Natural killer cell (primary cell): ENCODE measurements around the gene COL27A1. TPM values are rescaled to one million over a fixed set of nuclear protein-coding genes. Genes with fewer than 3 reads are reported as not detected.
A peak's percentile ranks its signal among the peaks of the same experiment; 100 is the strongest.

Experiments
- ATAC-seq, 3 donors: fragments of 150-1000 bp in 2 of 3; fragments of 200-7000 bp in 1 of 3; cut with Tn5 transposase; 1 replicate in 1 of 3; 2 replicates in 2 of 3; pipeline ENCODE4 v1.10.0; 2021; ENCODE audit warnings: mild to moderate bottlenecking in 2 of 3, moderate library complexity in 2 of 3
- DNase-seq, 2 donors: peaks; one replicate each; pipeline versions ENCODE4 v3.0.0 to v3.0.0-alpha.2; 2013 to 2021; ENCODE audit warnings: mixed read lengths in 1 of 2
- H3K27ac ChIP-seq: one replicate; pipeline ENCODE4 v1.5.1; 2013; ENCODE audit warnings: mild to moderate bottlenecking, low read length
- H3K27me3 ChIP-seq: one replicate; pipeline ENCODE4 v1.6.1; 2013; ENCODE audit warnings: low read length; ENCODE audit not compliant: control insufficient read depth, insufficient read depth
- H3K36me3 ChIP-seq: one replicate; pipeline ENCODE4 v1.6.1; 2013; ENCODE audit warnings: low read length; ENCODE audit not compliant: control insufficient read depth, insufficient read depth
- H3K4me1 ChIP-seq: one replicate; pipeline ENCODE4 v1.6.1; 2013; ENCODE audit warnings: low read length; ENCODE audit not compliant: control insufficient read depth, insufficient read depth
- H3K4me3 ChIP-seq: one replicate; pipeline ENCODE4 v1.5.1; 2013; ENCODE audit warnings: low read length
- H3K9me3 ChIP-seq: one replicate; pipeline ENCODE4 v1.6.1; 2013; ENCODE audit warnings: low read length; ENCODE audit not compliant: control insufficient read depth, insufficient read depth
- H3K27ac Mint-ChIP-seq, 2 donors: one replicate each; pipeline ENCODE4 v1.8.0; 2022; ENCODE audit warnings: mild to moderate bottlenecking in 2 of 2, mixed read lengths in 2 of 2, moderate library complexity in 1 of 2
- H3K27me3 Mint-ChIP-seq, 2 donors: one replicate each; pipeline ENCODE4 v1.8.0; 2022; ENCODE audit warnings: low read depth in 2 of 2, mixed read lengths in 2 of 2
- H3K36me3 Mint-ChIP-seq: one replicate; pipeline ENCODE4 v1.8.0; 2022; ENCODE audit warnings: mixed read lengths
- H3K4me1 Mint-ChIP-seq, 2 donors: one replicate each; pipeline ENCODE4 v1.8.0; 2022; ENCODE audit warnings: mixed read lengths in 2 of 2
- H3K4me3 Mint-ChIP-seq: one replicate; pipeline ENCODE4 v1.8.0; 2022; ENCODE audit warnings: mild to moderate bottlenecking, moderate library complexity, mixed read lengths
- H3K9me3 Mint-ChIP-seq, 2 donors: one replicate each; pipeline ENCODE4 v1.8.0; 2022; ENCODE audit warnings: mixed read lengths in 2 of 2
- WGBS: methylation state at CpG from one replicate; pipeline ENCODE4 v1.1.7; 2013; ENCODE audit warnings: missing lambda C conversion rate; ENCODE audit not compliant: insufficient coverage; 5-methylcytosine and 5-hydroxymethylcytosine counted together
- intact Hi-C: fragments of 100-400 bp; cut with micrococcal nuclease; formaldehyde crosslinking; loops from one replicate; pipeline ENCODE4 v1.14.2; 2022
- total RNA-seq, 4 donors: library from RNA; stranded (reverse); fragments of 120-200 nt in 1 of 4; gene quantifications; one replicate each; pipeline versions ENCODE4 v1.2.3 to v1.2.4, GENCODE V29; 2013 to 2022
- TF ChIP-seq, protein P1 (sequence below): fragments of 200-600 bp; IDR thresholded peaks from one replicate; pipeline ENCODE4 v1.8.0; 2022; ENCODE audit warnings: antibody characterized with exemption

The COL27A1 gene
- total RNA-seq, 3 donors from 2014 or later (not counting 1 experiment from before 2014, with no cell fraction given), result not detected

DNA sequence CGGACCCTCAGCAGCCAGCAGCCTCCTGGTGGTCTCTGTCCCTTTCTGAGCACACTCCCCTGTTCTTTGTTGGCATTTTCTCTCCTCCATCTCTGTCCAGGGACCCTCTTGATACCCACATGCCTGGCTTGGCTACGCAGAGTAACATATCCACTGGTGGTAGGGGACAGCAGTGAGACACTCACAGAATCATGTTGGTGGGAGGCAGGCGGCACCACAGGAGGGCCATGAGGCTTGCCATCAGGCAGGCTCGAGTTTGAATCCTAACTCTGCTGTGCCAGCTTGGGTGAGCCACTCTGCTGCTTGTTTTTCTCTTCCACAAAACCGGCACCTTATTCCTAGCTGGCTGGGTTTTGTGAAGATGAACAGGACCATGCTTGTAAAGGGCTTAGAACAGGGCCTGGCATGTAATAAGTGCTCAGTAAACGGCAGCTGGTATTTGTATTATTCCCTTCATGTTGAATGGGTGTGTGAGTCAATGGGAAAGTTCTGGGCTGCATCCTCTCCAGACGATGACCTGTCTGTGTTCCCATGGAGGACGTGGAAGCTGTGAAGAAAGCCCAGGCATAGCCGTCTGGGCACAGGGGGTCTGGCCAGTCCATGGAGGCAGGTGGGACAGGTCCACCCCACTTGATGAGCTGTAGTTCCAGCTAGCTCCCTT, 2.3 kb downstream of the COL27A1 start:
- peak overlapping the region; percentile 62 for H3K4me3 Mint-ChIP-seq
- TF ChIP-seq, protein P1, sequence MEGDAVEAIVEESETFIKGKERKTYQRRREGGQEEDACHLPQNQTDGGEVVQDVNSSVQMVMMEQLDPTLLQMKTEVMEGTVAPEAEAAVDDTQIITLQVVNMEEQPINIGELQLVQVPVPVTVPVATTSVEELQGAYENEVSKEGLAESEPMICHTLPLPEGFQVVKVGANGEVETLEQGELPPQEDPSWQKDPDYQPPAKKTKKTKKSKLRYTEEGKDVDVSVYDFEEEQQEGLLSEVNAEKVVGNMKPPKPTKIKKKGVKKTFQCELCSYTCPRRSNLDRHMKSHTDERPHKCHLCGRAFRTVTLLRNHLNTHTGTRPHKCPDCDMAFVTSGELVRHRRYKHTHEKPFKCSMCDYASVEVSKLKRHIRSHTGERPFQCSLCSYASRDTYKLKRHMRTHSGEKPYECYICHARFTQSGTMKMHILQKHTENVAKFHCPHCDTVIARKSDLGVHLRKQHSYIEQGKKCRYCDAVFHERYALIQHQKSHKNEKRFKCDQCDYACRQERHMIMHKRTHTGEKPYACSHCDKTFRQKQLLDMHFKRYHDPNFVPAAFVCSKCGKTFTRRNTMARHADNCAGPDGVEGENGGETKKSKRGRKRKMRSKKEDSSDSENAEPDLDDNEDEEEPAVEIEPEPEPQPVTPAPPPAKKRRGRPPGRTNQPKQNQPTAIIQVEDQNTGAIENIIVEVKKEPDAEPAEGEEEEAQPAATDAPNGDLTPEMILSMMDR, result no peak
- H3K9me3 Mint-ChIP-seq, result no peaks in the 10 kb centered on the region
- H3K9me3 ChIP-seq, result no peaks in the 10 kb centered on the region
- no peak overlapping the region for H3K27ac ChIP-seq
- H3K36me3 Mint-ChIP-seq, result no peaks in the 10 kb centered on the region
- H3K36me3 ChIP-seq, result no peaks in the 10 kb centered on the region
- peaks cover 33 to 35% of the 10 kb centered on the region in 2 donors for H3K27me3 Mint-ChIP-seq
- WGBS, result 85% methylated on average over 9 of the region's 9 CpGs
- H3K27ac Mint-ChIP-seq, result no peak overlapping the region
- peaks cover 25% of the 10 kb centered on the region for H3K27me3 ChIP-seq
- ATAC-seq (no peak), DNase-seq (no peak)
- H3K4me1 ChIP-seq, result peaks cover 18% of the 10 kb centered on the region
- intact Hi-C loops, result no loop called here
- peaks cover 11 to 18% of the 10 kb centered on the region in 2 donors for H3K4me1 Mint-ChIP-seq
- H3K4me3 ChIP-seq, result no peak overlapping the region

DNA sequence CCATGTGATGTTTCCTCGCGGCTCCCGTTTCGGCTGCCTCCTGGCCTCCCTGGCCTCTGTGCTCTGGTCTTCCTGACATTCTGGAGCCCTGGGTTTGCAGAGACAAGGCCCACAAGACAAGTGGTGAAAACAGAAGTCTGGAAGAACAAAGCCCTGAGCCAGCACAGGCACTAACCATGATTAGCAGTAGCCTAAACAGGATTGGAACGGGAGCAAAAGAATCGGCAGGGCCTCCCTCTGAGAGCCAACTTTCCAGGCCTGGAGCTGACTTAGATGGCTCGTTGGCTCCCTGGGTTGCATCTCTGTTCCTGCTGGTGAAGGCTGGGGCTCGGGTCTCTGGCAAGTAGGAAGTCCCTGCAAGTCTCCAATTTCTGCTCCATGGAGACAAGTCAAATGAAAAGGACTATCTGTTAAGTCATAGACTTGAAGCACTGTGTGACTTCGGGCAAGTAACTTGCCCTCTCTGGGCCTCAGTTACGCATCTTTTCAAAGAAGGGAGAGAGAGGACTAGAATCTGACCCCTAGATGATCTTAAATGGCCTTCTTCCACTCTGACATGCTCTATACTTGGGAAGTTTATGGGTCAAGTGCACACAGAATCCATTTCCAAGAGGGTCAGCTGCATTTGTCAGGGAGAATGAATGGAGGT, 3.3 kb downstream of the COL27A1 start:
- no peaks in the 10 kb centered on the region for H3K36me3 Mint-ChIP-seq

DNA sequence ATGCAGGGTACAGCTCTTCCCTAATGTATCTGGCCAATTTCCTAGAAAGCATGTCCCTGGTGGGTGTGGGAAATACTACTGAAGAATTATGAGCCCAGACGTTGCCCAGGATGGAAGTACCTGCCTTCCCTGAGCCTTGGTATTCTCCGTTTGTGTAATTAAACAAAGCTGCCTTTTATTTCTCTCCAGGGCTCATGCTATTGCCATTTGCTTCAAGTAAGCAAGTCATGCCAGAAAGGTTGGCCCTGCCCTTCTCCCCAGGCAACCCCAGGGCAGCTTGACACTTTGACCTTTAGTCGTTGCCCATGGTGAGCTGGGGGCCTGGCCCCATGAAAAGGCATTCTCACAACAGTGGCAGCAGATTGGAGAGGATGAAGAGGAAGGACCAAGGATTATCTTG, 4.4 kb downstream of the COL27A1 start:
- no peaks in the 10 kb centered on the region for H3K9me3 Mint-ChIP-seq
- DNase-seq (no peak), ATAC-seq (no peak)
- Histone ChIP-seq H3K4me3 (no peak overlapping the region), H3K27ac (no peak overlapping the region), H3K9me3 (no peaks in the 10 kb centered on the region), H3K4me1 (peaks cover 12% of the 10 kb centered on the region), H3K36me3 (no peaks in the 10 kb centered on the region), H3K27me3 (peaks cover 8% of the 10 kb centered on the region)
- peaks cover 7 to 13% of the 10 kb centered on the region in 2 donors for H3K4me1 Mint-ChIP-seq
- no peak overlapping the region for H3K27ac Mint-ChIP-seq
- no peaks in the 10 kb centered on the region for H3K36me3 Mint-ChIP-seq
- H3K4me3 Mint-ChIP-seq, result no peak overlapping the region
- TF ChIP-seq, protein P1, result no peak
- H3K27me3 Mint-ChIP-seq, result peaks cover 21 to 24% of the 10 kb centered on the region in 2 donors
- intact Hi-C loops, result no loop called here
- 59% methylated on average over 3 of the region's 3 CpGs for WGBS

More for the DNA sequence above, 3.3 kb downstream of the COL27A1 start:
- Histone ChIP-seq H3K4me3 (no peak overlapping the region), H3K27ac (no peak overlapping the region), H3K9me3 (no peaks in the 10 kb centered on the region), H3K36me3 (no peaks in the 10 kb centered on the region), H3K27me3 (peaks cover 16% of the 10 kb centered on the region), H3K4me1 (peaks cover 18% of the 10 kb centered on the region)
- Mint-ChIP-seq H3K4me1 (peaks cover 11 to 18% of the 10 kb centered on the region in 2 donors), H3K9me3 (no peaks in the 10 kb centered on the region), H3K4me3 (no peak overlapping the region), H3K27ac (no peak overlapping the region), H3K27me3 (peaks cover 29 to 30% of the 10 kb centered on the region in 2 donors)
- 82% methylated on average over 10 of the region's 10 CpGs for WGBS
- ATAC-seq (no peak), DNase-seq (no peak)
- intact Hi-C loops, result no loop called here
- TF ChIP-seq, protein P1, result no peak
